Gastroesophageal sphincter (tissue), 4 donors: Measurements from ENCODE around the gene IZUMO1. TPM values are rescaled to one million over a fixed set of nuclear protein-coding genes. Genes with fewer than 3 reads are reported as not detected.
A peak's percentile ranks its signal among the peaks of the same experiment; 100 is the strongest.

Experiments used
- ATAC-seq: fragments of 150-250 bp; one replicate; pipeline ENCODE4 v1.9.1; 2016; ENCODE audit warnings: mild to moderate bottlenecking, moderate library complexity
- H3K27ac ChIP-seq, 4 donors: fragments of 200-600 bp; sonication (generic) in 3 of 4; 1 replicate in 3 of 4; 2 replicates in 1 of 4; pipeline ENCODE4 v1.5.1; 2016 to 2019
- H3K27me3 ChIP-seq: fragments of 200-600 bp; sonication (generic); one replicate; pipeline ENCODE4 v1.5.1; 2019
- H3K36me3 ChIP-seq, 2 donors: fragments of 200-600 bp; sonication (generic); one replicate each; pipeline ENCODE4 v1.5.1; 2019; ENCODE audit warnings: control low read depth in 1 of 2
- H3K4me1 ChIP-seq, 3 donors: fragments of 200-600 bp; sonication (generic); 1 replicate in 2 of 3; 2 replicates in 1 of 3; pipeline ENCODE4 v1.5.1; 2016 to 2019; ENCODE audit warnings: control low read depth in 2 of 3
- H3K4me3 ChIP-seq, 2 donors: fragments of 200-600 bp; sonication (generic); one replicate each; pipeline ENCODE4 v1.5.1; 2019; ENCODE audit warnings: mild to moderate bottlenecking in 1 of 2, moderate library complexity in 1 of 2
- H3K9me3 ChIP-seq, 3 donors: fragments of 200-600 bp; sonication (generic); one replicate each; pipeline ENCODE4 v1.5.1; 2017 to 2019; ENCODE audit warnings: control low read depth in 2 of 3
- EP300 ChIP-seq: sonication (generic); formaldehyde crosslinking; IDR thresholded peaks from one replicate; pipeline ENCODE4 v1.6.1; 2017; ENCODE audit warnings: antibody characterized with exemption, mild to moderate bottlenecking
- POLR2A ChIP-seq, 2 donors: fragments of 450-650 bp; IDR thresholded peaks; one replicate each; pipeline ENCODE4 v1.6.1; 2017; ENCODE audit warnings: antibody characterized with exemption in 2 of 2, mild to moderate bottlenecking in 2 of 2, moderate library complexity in 1 of 2
- POLR2AphosphoS5 ChIP-seq: sonication (generic); formaldehyde crosslinking; IDR thresholded peaks from one replicate; pipeline ENCODE4 v1.6.1; 2017; ENCODE audit warnings: antibody characterized with exemption
- WGBS, 2 donors: methylation state at CpG; one replicate each; pipeline ENCODE4 v1.1.5; 2018; ENCODE audit warnings: low coverage in 1 of 2; 5-methylcytosine and 5-hydroxymethylcytosine counted together
- total RNA-seq, 4 donors: library from RNA; depleted of rRNA; stranded (reverse); fragments of >200 nt; gene quantifications; one replicate each; pipeline ENCODE4 v1.1.0, GENCODE V29; 2016
- TF ChIP-seq, protein P1 (sequence below), 4 experiments: fragments of 200-600 bp in 2 of 4; fragments of 450-650 bp in 2 of 4; sonication (generic) in 1 of 4; IDR thresholded peaks; one replicate each; pipeline ENCODE4 v1.5.1; 2017 to 2019; ENCODE audit warnings: antibody characterized with exemption in 4 of 4, mild to moderate bottlenecking in 2 of 4, moderate library complexity in 2 of 4

Gene IZUMO1
- total RNA-seq, 4 donors from 2014 or later: 0.27 TPM; not detected in 3

GRCh38 chr19:48724796-48725753 is 21.6 kb downstream of the IZUMO1 start:
- H3K4me1 ChIP-seq: peaks cover 0 to 34% (median 11%) of the 10 kb centered on the region in 3 donors
- H3K27ac ChIP-seq: peak overlapping the region; percentile 32 to 79 (median 70)
- WGBS, 2 donors: 31 to 36% methylated on average over 5 to 10 of the region's 11 CpGs
- H3K27me3 ChIP-seq: peaks cover 14% of the 10 kb centered on the region
- no peak overlapping the region for H3K4me3 ChIP-seq
- no peaks in the 10 kb centered on the region for H3K9me3 ChIP-seq
- TF ChIP-seq POLR2A (IDR thresholded peaks at IDR 0.05) (no peak), POLR2AphosphoS5 (peak; percentile 55)
- peak; percentile 11 for ATAC-seq
- H3K36me3 ChIP-seq: peaks cover 0 to 11% of the 10 kb centered on the region in 2 donors

GRCh38 chr19:48722196-48722708 is 24.5 kb downstream of the IZUMO1 start:
- H3K4me1 ChIP-seq: peaks cover 0 to 54% (median 22%) of the 10 kb centered on the region in 3 donors

DNA sequence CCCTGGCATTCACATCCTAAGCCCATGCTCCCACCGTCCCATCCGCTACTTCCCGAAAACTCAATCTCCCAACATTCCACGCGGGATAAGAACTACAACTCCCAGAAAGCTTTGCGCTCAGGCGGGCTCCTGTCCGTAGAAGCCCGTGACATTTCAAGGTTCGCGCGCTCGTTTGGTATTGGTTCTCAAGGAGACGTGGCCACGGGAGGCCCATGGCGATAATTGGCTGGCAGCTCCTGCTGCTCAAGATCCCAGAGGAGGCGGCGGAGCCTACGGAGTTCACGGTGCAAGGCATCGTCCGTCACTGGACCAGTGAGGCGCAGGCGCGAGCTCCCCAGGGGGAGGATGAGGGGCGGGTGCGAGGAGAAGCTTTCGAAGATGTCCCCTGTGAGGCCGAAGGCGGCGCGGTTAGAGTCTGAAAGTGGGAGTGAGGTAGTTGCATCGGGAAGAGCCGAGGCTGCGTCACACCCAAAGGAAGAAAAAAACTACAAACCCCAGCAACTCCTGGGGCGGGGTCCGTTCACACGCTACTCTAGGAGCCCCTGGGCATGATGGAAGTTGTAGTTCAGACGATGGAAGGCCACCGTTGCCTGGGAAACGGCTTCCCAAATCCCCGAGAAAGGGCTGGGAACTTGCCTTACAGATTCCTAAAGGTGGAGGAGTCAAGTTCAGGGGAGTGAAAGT is 26.0 kb downstream of the IZUMO1 start:
- Histone ChIP-seq H3K4me1 (peaks cover 0 to 69% (median 35%) of the 10 kb centered on the region in 3 donors), H3K36me3 (peaks cover 0 to 6% of the 10 kb centered on the region in 2 donors), H3K4me3 (peak overlapping the region; percentile 37 to 63), H3K9me3 (no peaks in the 10 kb centered on the region), H3K27me3 (no peaks in the 10 kb centered on the region), H3K27ac (peak overlapping the region; percentile 64 to 97 (median 93))
- WGBS, 2 donors: 0% methylated on average over 7 to 9 of the region's 42 CpGs
- peak; percentile 96 for ATAC-seq
- no peak for TF ChIP-seq EP300
- TF ChIP-seq POLR2AphosphoS5: peak; percentile 49
- TF ChIP-seq, protein P1, sequence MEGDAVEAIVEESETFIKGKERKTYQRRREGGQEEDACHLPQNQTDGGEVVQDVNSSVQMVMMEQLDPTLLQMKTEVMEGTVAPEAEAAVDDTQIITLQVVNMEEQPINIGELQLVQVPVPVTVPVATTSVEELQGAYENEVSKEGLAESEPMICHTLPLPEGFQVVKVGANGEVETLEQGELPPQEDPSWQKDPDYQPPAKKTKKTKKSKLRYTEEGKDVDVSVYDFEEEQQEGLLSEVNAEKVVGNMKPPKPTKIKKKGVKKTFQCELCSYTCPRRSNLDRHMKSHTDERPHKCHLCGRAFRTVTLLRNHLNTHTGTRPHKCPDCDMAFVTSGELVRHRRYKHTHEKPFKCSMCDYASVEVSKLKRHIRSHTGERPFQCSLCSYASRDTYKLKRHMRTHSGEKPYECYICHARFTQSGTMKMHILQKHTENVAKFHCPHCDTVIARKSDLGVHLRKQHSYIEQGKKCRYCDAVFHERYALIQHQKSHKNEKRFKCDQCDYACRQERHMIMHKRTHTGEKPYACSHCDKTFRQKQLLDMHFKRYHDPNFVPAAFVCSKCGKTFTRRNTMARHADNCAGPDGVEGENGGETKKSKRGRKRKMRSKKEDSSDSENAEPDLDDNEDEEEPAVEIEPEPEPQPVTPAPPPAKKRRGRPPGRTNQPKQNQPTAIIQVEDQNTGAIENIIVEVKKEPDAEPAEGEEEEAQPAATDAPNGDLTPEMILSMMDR (IDR thresholded peaks at IDR 0.05): peak in 1 of 4 experiments; percentile 9
- no peak for TF ChIP-seq POLR2A (IDR thresholded peaks at IDR 0.05)

More at GRCh38 chr19:48722196-48722708, 24.5 kb downstream of the IZUMO1 start:
- TF ChIP-seq, protein P1 (IDR thresholded peaks at IDR 0.05): no peak
- TF ChIP-seq POLR2A (IDR thresholded peaks at IDR 0.05) (no peak), POLR2AphosphoS5 (no peak), EP300 (no peak)
- Histone ChIP-seq H3K4me3 (no peak overlapping the region), H3K27ac (no peak overlapping the region), H3K27me3 (no peaks in the 10 kb centered on the region), H3K36me3 (peaks cover 0 to 6% of the 10 kb centered on the region in 2 donors), H3K9me3 (no peaks in the 10 kb centered on the region)
- WGBS, 2 donors: 75% methylated on average over 5 to 9 of the region's 11 CpGs
- no peak for ATAC-seq

DNA sequence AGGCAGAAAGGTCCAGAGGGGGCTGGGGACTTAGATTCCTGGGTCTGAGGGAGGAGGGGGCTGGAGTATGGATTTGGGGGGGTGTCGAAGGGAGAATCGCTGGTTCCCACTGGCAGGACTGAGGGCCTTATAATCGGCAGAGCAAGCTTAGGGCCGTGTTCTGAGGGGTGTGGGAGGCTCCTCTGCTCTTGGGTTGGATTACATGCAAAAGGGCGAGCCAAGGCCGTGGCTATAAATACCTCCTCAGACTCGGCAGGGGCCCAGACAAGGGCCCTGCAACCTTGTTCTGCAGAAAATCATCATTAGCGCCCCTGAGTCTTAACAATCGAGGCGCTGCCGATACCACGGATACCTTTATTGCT is 26.5 kb downstream of the IZUMO1 start:
- no peaks in the 10 kb centered on the region for H3K27me3 ChIP-seq
- TF ChIP-seq EP300 (no peak), POLR2A (IDR thresholded peaks at IDR 0.05) (no peak), POLR2AphosphoS5 (no peak)
- TF ChIP-seq, protein P1 (IDR thresholded peaks at IDR 0.05): no peak
- H3K27ac ChIP-seq: peak overlapping the region; percentile 3 to 97 (median 93)
- WGBS, 2 donors: 18% methylated on average over 6 to 7 of the region's 12 CpGs
- peak; percentile 3 for ATAC-seq
- H3K4me3 ChIP-seq: peak overlapping the region; percentile 37 to 63
- no peaks in the 10 kb centered on the region for H3K9me3 ChIP-seq
- peaks cover 0 to 74% (median 41%) of the 10 kb centered on the region in 3 donors for H3K4me1 ChIP-seq
- peaks cover 0 to 6% of the 10 kb centered on the region in 2 donors for H3K36me3 ChIP-seq
